K562 (cell line): ENCODE data around the gene RPL14. TPM values are rescaled to one million over a fixed set of nuclear protein-coding genes. Genes with fewer than 3 reads are reported as not detected.

Experiments
- CTBP1 ChIP-seq: fragments of 450-650 bp; IDR thresholded peaks from 2 replicates; pipeline ENCODE4 v1.6.1; 2016; ENCODE audit warnings: borderline replicate concordance
- ELF2 ChIP-seq: fragments of 250-450 bp; sonication (Bioruptor Pico); IDR thresholded peaks from 2 replicates; pipeline ENCODE4 v1.5.0; 2021; ENCODE audit warnings: mild to moderate bottlenecking
- LARP7 ChIP-seq: fragments of 450-650 bp; IDR thresholded peaks from 2 replicates; pipeline ENCODE4 v1.6.1; 2016
- MAZ ChIP-seq, 2 experiments: fragments of 450-650 bp in 1 of 2; sonication (generic) in 1 of 2; formaldehyde crosslinking; IDR thresholded peaks in 1 of 2; conservative IDR thresholded peaks in 1 of 2; 2 replicates each; pipeline versions ENCODE4 v1.4.0 to v1.5.0; 2020; ENCODE audit warnings: mild to moderate bottlenecking in 1 of 2, missing genetic modification reagents in 1 of 2
- polyA plus RNA-seq, 8 experiments: library from polyadenylated mRNA; depleted of rRNA in 4 of 8; stranded (reverse) in 5 of 8; unstranded in 3 of 8; fragments of >200 nt; fragmentation: Nextera tagmentation in 2 of 8; fragmentation: Illumina TruSeq in 1 of 8; extraction: Ambion mirVana in 2 of 8; extraction: Trizol in 1 of 8; gene quantifications; 2 replicates each; pipeline versions ENCODE4 v1.2.1 to v1.2.3, GENCODE V29; 2011 to 2014; ENCODE audit warnings: inconsistent platforms in 1 of 8, missing spikeins in 1 of 8
- total RNA-seq, 7 experiments: library from RNA; depleted of rRNA in 6 of 7; stranded (reverse); fragments of >200 nt in 6 of 7; fragmentation: Illumina TruSeq in 2 of 7; extraction: Trizol in 2 of 7; gene quantifications; 2 replicates each; pipeline versions ENCODE4 v1.2.1 to v1.2.3, GENCODE V29; 2011 to 2021; ENCODE audit warnings: low replicate concordance in 1 of 7
- TF ChIP-seq, protein P1 (sequence below): fragments of 250-450 bp; sonication (Bioruptor Pico); IDR thresholded peaks from 2 replicates; pipeline ENCODE4 v1.4.0; 2020
- TF ChIP-seq, protein P2 (sequence below): fragments of 250-450 bp; sonication (Bioruptor Pico); IDR thresholded peaks from 2 replicates; pipeline ENCODE4 v1.4.0; 2020

RPL14 gene
- total and polyA plus RNA-seq, 9 of the 15 experiments (the other 6 are each of a cell fraction or from before 2014, with no cell fraction given) = 851 to 4,649 (median 2,133) TPM

DNA sequence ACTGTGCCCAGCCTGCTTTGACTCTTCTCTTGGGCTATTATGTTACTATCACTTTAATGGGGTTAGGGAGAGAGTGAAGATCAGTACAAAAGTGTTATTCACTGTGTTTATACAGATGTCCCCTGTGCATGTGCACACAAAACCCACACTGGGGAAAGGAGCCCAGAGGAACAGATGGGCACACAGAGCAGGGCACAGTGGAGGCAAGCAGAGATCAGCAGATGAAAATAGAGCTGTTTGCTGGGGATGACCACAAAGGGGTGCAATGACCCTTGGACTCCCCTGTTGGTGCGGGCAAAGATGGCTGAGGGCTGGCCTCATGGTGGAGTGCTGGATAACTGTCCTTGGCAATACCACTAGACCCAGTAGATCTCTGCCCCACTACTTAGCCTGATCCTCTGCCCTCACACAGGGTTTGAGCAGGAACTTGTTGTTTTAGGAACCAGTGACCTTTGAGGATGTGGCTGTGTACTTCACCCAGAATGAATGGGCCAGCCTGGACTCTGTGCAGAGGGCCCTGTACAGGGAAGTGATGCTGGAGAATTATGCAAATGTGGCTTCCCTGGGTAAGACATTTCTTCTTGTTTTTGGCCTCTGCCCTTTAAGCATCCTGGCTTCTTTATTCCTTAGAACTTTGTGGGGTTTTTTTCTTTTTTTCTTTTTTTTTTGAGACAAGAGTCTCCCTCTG, 54.0 kb downstream of the RPL14 start (continued):
- TF ChIP-seq, protein P1, sequence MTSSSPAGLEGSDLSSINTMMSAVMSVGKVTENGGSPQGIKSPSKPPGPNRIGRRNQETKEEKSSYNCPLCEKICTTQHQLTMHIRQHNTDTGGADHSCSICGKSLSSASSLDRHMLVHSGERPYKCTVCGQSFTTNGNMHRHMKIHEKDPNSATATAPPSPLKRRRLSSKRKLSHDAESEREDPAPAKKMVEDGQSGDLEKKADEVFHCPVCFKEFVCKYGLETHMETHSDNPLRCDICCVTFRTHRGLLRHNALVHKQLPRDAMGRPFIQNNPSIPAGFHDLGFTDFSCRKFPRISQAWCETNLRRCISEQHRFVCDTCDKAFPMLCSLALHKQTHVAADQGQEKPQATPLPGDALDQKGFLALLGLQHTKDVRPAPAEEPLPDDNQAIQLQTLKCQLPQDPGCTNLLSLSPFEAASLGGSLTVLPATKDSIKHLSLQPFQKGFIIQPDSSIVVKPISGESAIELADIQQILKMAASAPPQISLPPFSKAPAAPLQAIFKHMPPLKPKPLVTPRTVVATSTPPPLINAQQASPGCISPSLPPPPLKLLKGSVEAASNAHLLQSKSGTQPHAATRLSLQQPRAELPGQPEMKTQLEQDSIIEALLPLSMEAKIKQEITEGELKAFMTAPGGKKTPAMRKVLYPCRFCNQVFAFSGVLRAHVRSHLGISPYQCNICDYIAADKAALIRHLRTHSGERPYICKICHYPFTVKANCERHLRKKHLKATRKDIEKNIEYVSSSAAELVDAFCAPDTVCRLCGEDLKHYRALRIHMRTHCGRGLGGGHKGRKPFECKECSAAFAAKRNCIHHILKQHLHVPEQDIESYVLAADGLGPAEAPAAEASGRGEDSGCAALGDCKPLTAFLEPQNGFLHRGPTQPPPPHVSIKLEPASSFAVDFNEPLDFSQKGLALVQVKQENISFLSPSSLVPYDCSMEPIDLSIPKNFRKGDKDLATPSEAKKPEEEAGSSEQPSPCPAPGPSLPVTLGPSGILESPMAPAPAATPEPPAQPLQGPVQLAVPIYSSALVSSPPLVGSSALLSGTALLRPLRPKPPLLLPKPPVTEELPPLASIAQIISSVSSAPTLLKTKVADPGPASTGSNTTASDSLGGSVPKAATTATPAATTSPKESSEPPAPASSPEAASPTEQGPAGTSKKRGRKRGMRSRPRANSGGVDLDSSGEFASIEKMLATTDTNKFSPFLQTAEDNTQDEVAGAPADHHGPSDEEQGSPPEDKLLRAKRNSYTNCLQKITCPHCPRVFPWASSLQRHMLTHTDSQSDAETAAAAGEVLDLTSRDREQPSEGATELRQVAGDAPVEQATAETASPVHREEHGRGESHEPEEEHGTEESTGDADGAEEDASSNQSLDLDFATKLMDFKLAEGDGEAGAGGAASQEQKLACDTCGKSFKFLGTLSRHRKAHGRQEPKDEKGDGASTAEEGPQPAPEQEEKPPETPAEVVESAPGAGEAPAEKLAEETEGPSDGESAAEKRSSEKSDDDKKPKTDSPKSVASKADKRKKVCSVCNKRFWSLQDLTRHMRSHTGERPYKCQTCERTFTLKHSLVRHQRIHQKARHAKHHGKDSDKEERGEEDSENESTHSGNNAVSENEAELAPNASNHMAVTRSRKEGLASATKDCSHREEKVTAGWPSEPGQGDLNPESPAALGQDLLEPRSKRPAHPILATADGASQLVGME (CRISPR knock-in tag) = no peak
- TF ChIP-seq MAZ (CRISPR knock-in tag; conservative IDR thresholded peaks at IDR 0.05 in 1 of 2, IDR thresholded peaks at IDR 0.05 in 1 of 2) (no peak), ELF2 (CRISPR knock-in tag) (no peak), LARP7 (no peak), CTBP1 (no peak)
- TF ChIP-seq, protein P2, sequence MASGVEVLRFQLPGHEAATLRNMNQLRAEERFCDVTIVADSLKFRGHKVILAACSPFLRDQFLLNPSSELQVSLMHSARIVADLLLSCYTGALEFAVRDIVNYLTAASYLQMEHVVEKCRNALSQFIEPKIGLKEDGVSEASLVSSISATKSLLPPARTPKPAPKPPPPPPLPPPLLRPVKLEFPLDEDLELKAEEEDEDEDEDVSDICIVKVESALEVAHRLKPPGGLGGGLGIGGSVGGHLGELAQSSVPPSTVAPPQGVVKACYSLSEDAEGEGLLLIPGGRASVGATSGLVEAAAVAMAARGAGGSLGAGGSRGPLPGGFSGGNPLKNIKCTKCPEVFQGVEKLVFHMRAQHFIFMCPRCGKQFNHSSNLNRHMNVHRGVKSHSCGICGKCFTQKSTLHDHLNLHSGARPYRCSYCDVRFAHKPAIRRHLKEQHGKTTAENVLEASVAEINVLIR (CRISPR knock-in tag) = no peak
